HG03045 (cell line): ENCODE data around the gene CACNA1B.

Source experiments
- ATAC-seq: cut with Tn5 transposase; IDR thresholded peaks from one replicate; pipeline ENCODE4 v1.9.1; 2021; ENCODE audit warnings: mild to moderate bottlenecking, moderate library complexity; ENCODE audit not compliant: unreplicated experiment

Gene CACNA1B

GRCh38 chr9:138049779-138050471, 172.3 kb downstream of the CACNA1B start:
- ATAC-seq = no peak

GRCh38 chr9:138050472-138051330, 173.1 kb downstream of the CACNA1B start:
- ATAC-seq = no peak

DNA sequence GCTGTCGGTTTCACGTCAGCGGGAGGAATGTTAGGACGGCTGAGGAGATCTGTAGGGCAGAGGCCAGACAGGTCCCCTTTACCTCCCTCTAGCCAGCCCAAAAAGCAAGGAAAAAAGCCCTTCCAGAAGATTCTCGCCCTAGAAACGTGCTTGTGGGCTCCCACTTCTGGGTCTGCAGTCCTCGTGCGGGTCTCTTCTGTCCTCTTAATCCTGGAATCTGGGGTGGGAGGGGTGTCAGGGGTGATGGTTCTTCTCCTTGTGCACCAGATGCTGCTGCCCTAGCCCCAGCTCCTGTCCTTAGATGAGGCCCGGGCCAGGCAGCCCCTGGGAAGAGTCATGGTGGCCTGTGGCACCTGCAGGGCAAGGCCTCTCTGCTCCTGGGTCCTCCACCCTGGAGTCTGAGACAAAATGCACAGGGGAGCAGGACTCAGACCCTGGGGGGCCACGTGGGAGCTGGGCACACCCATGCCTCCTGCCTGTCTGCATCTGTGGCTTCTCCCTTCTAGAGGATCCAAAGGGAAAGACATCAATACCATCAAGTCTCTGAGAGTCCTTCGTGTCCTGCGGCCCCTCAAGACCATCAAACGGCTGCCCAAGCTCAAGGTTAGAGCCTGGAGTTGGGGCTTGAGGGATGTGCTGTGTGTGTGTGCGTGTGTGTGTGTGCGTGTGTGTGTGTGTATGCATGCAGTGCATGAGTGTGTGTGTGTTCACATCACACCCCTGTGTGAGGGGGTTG, 174.2 kb downstream of the CACNA1B start:
- no peak for ATAC-seq

GRCh38 chr9:138052322-138052615, 174.7 kb downstream of the CACNA1B start:
- ATAC-seq = no peak

- ATAC-seq = no peak
These were observed 175.2 kb downstream of the CACNA1B start for GRCh38 chr9:138052635-138053320.

DNA sequence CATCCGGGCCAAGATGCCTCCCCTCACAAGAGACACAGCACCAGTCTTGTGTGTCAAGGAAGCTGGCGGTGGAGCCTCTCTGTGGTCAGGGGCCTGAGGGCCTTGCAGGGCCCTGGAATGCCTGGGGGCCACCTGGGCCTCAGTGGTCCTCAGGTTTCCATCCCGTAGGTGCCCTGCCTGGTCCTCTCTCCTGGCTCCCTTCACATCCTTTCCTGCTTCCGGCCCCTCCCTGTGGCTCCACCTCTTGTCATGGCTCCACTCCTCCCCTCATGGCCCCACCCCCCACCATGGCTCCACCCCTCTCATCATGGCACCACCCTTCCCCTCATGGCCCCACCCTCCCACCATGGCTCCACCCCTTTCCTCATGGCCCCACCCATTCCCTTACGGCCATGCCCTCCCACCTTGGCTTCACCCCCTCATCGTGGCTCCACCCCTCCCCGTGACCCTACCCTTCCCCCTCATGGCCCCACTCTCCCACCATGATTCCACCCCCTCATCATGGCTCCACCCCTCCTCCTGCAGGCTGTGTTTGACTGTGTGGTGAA, 175.8 kb downstream of the CACNA1B start:
- ATAC-seq = no peak

DNA sequence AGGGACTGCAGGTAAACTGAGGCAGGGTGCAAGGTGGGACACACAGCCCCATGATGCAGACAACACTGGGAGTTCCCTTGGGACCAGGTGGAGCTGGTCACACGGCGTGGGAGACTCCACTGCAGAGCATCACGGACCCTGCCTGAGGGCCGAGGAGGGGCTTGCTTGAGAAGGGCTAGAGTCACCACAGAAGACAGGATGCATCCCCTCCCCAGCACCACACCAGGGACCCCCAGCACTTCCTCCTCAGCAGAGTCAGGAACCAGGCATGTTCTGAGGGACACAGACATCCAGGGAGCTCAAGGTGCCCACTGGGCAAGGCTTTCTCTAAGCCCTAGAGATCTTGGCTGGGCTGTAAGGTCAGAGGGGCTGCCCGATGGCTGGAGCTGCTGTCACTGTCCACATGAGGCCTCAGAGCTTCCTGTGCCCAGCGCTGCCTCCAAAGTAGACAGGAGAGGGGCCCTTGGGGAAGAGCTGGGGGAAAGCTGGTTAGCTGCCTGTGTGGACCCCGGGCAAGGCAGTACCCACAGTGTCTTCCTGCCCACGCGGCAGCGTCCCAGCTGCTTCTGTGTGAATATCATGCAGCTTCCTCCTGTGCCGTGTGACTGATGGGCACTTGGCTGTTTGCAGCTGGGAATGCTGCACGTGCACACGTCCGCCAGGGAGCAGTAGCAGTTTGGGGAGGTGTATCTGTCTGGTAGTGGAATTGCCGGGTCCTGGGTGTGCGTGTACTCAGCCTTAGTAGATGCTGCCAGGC, 176.6 kb downstream of the CACNA1B start:
- no peak for ATAC-seq

DNA sequence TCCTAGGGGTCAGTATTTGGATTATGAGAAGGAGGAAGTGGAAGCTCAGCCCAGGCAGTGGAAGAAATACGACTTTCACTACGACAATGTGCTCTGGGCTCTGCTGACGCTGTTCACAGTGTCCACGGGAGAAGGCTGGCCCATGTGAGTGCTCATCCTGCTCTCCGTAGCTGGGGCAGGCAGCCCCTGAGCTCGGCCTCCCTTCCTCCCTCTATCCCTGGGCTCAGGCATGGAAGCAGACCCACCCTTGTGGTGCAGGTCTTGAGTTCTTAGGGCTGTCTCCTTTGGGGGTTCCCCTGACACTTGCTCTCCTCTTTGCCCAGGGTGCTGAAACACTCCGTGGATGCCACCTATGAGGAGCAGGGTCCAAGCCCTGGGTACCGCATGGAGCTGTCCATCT, 180.1 kb downstream of the CACNA1B start:
- no peak for ATAC-seq

DNA sequence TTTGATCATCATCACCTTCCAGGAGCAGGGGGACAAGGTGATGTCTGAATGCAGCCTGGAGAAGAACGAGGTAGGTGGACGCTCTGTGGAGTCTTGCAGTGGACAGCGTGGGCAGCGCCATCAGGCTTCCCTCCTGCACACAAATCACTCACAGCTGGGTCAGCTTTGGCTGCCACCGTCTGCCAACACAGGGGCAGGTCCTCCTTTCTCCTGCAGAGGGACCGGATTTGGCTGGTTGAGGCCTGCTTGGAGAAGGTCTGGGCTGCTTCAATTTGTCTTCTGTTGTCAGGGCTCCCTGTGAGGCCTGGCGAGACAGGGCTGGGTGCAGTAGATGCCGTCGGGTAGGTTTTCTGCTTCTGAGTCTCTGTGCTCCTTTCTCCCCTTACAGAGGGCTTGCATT, 180.6 kb downstream of the CACNA1B start:
- no peak for ATAC-seq

- no peak for ATAC-seq
These were observed 181.6 kb downstream of the CACNA1B start for GRCh38 chr9:138059196-138059595.

DNA sequence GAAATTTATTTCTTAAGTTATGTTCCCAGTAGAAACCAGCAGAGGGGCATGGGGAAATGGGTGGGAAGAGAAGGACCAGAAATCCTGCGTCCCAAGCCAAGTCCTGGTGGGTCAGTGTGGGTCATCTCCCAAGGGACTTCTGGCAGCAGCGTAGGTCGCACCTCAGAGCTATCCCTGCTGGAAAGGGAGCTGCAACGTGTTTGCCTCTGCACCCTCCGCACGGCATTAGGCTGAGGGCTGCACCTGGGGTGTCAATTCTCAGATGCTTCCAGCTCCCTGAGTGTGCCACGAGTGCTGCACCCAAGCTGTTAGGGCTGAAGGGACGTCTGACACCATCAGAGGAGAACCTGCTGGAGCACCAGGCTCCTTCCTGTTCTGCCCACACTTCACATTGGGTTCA, 182.8 kb downstream of the CACNA1B start:
- no peak for ATAC-seq

- no peak for ATAC-seq
These were observed 183.3 kb downstream of the CACNA1B start for GRCh38 chr9:138060881-138061280.

GRCh38 chr9:138061631-138062030, 184.0 kb downstream of the CACNA1B start:
- no peak for ATAC-seq

DNA sequence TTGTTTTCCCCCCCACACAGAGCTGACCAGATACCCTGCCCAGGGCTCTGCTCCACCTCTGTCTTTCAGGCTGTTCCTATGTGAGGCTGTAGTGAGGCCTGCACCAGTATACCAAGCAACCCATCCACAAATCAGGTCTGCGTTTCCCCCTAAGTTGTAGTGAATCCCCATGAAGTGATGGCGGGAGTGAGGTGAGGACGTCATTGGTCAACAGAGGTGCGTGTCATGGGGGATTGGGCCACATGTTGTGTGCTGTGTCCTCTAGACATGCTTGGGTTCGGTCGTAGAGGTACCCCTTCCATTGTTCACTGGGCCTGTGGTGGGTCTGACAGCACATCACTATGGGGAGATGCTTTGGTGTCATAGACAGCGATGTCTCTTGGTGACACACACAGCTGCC, 184.6 kb downstream of the CACNA1B start:
- ATAC-seq = no peak

- no peak for ATAC-seq
These were observed 185.5 kb downstream of the CACNA1B start for GRCh38 chr9:138063033-138063432.

GRCh38 chr9:138063785-138064184, 186.2 kb downstream of the CACNA1B start:
- ATAC-seq = no peak

- ATAC-seq = no peak
These were observed 187.0 kb downstream of the CACNA1B start for GRCh38 chr9:138064547-138064946.

GRCh38 chr9:138065287-138065686, 187.7 kb downstream of the CACNA1B start:
- ATAC-seq = no peak

DNA sequence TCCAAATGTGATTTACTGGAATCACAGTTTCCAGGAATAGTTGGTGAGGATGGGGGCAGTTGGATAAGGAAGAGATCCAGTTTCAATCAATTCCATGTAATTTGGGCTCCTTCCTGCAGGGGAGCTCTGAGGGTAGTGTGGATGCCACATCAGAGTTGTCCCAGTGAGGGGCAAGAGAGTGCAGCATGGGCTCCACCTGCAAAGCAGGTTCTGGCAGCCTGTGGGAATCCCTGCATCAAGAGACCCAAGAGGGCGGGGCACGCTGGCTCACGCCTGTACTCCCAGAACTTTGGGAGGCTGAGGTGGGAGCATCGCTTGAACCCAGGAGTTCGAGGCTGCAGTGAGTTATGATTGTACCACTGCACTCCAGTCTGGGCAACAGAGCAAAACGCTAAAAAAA, 188.5 kb downstream of the CACNA1B start:
- no peak for ATAC-seq
